Calu3 (cell line): ENCODE data around the gene NF1. TPM values are rescaled to one million over a fixed set of nuclear protein-coding genes. Genes with fewer than 3 reads are reported as not detected.

Experiments used
- BruUV-seq: library from RNA; stranded (reverse); fragments of 400-500 nt; replicated peaks from 2 replicates; lab custom pipeline; 2021; lab: Mats Ljungman, UMichigan
- CTCF ChIA-PET: fragments of 300-600 bp; sonication (Branson Sonifier 250); formaldehyde crosslinking; loops from one replicate; lab custom pipeline; 2022; ENCODE audit warnings: antibody characterized with exemption; lab: Charles Lee
- DNase-seq: peaks from one replicate; pipeline ENCODE4 v3.0.0; 2022
- H3K27ac Mint-ChIP-seq: one replicate; pipeline ENCODE4 v1.8.0; 2022; ENCODE audit warnings: mixed read lengths; ENCODE audit not compliant: unreplicated experiment
- H3K27me3 Mint-ChIP-seq: one replicate; pipeline ENCODE4 v1.8.0; 2022; ENCODE audit warnings: mixed read lengths; ENCODE audit not compliant: unreplicated experiment
- H3K36me3 Mint-ChIP-seq: one replicate; pipeline ENCODE4 v1.8.0; 2022; ENCODE audit warnings: mild to moderate bottlenecking, moderate library complexity, mixed read lengths; ENCODE audit not compliant: insufficient read depth, unreplicated experiment
- H3K4me1 Mint-ChIP-seq: one replicate; pipeline ENCODE4 v1.8.0; 2022; ENCODE audit warnings: mild to moderate bottlenecking, low read depth, mixed read lengths; ENCODE audit not compliant: unreplicated experiment
- H3K4me3 Mint-ChIP-seq: one replicate; pipeline ENCODE4 v1.8.0; 2022; ENCODE audit warnings: mild to moderate bottlenecking, low read depth, moderate library complexity, mixed read lengths; ENCODE audit not compliant: unreplicated experiment
- H3K9me3 Mint-ChIP-seq: one replicate; pipeline ENCODE4 v1.8.0; 2022; ENCODE audit warnings: low read depth, mixed read lengths; ENCODE audit not compliant: unreplicated experiment
- CTCF ChIP-seq: fragments of 200-600 bp; IDR thresholded peaks from one replicate; pipeline ENCODE4 v1.8.0; 2022; ENCODE audit warnings: antibody characterized with exemption; ENCODE audit not compliant: unreplicated experiment
- intact Hi-C: fragments of 100-400 bp; cut with micrococcal nuclease; formaldehyde crosslinking; loops from one replicate; pipeline ENCODE4 v1.10.0; 2022; ENCODE audit not compliant: unreplicated experiment
- total RNA-seq: library from RNA; stranded (reverse); gene quantifications from 2 replicates; pipeline ENCODE4 v1.2.3, GENCODE V29; 2022

NF1 gene
- total RNA-seq, 1 experiment from 2014 or later, result 64.7 TPM

- no peak overlapping the region for H3K27ac Mint-ChIP-seq
- H3K36me3 Mint-ChIP-seq, result peaks cover 4% of the 10 kb centered on the region
- TF ChIP-seq CTCF, result no peak
- no TSS peak for BruUV-seq
- no peaks in the 10 kb centered on the region for H3K9me3 Mint-ChIP-seq
- peaks cover 20% of the 10 kb centered on the region for H3K27me3 Mint-ChIP-seq
- H3K4me1 Mint-ChIP-seq, result no peaks in the 10 kb centered on the region
- DNase-seq, result no peak
- CTCF ChIA-PET, result no interaction called here
- intact Hi-C loops, result no loop called here
- H3K4me3 Mint-ChIP-seq, result no peak overlapping the region
These were observed 291.8 kb downstream of the NF1 start for GRCh38 chr17:31386542-31387075.

- intact Hi-C loops, result no loop called here
- CTCF ChIA-PET, result no interaction called here
- Mint-ChIP-seq H3K4me3 (no peak overlapping the region), H3K36me3 (peaks cover 4% of the 10 kb centered on the region), H3K4me1 (no peaks in the 10 kb centered on the region), H3K27ac (no peak overlapping the region), H3K9me3 (no peaks in the 10 kb centered on the region), H3K27me3 (peaks cover 23% of the 10 kb centered on the region)
- no peak for DNase-seq
- TF ChIP-seq CTCF, result no peak
- BruUV-seq, result no TSS peak
These were observed 292.7 kb downstream of the NF1 start for GRCh38 chr17:31387438-31387837.

GRCh38 chr17:31388351-31388750 is 293.6 kb downstream of the NF1 start:
- intact Hi-C loops, result no loop called here
- no peak for TF ChIP-seq CTCF
- no TSS peak for BruUV-seq
- DNase-seq, result no peak
- H3K4me1 Mint-ChIP-seq, result no peaks in the 10 kb centered on the region
- no peaks in the 10 kb centered on the region for H3K9me3 Mint-ChIP-seq
- H3K36me3 Mint-ChIP-seq, result peaks cover 4% of the 10 kb centered on the region
- CTCF ChIA-PET, result no interaction called here
- H3K27ac Mint-ChIP-seq, result no peak overlapping the region
- H3K4me3 Mint-ChIP-seq, result no peak overlapping the region
- H3K27me3 Mint-ChIP-seq, result peaks cover 32% of the 10 kb centered on the region

- intact Hi-C loops, result no loop called here
- TF ChIP-seq CTCF, result peak; percentile 75
- no TSS peak for BruUV-seq
- H3K27ac Mint-ChIP-seq, result no peak overlapping the region
- no peaks in the 10 kb centered on the region for H3K4me1 Mint-ChIP-seq
- no peaks in the 10 kb centered on the region for H3K9me3 Mint-ChIP-seq
- H3K4me3 Mint-ChIP-seq, result no peak overlapping the region
- peaks cover 4% of the 10 kb centered on the region for H3K36me3 Mint-ChIP-seq
- CTCF ChIA-PET, result interaction anchor here (0.6 to 1.1 kb wide), 3 partner anchors 16 to 468 kb away, joined by 3 read pairs; no protein-coding TSS in a partner anchor
- DNase-seq, result peak; percentile 40
- H3K27me3 Mint-ChIP-seq, result peaks cover 39% of the 10 kb centered on the region
These were observed 294.2 kb downstream of the NF1 start for GRCh38 chr17:31388770-31389656.
